ENCODE measurements around the gene OLFM1.
"Not testable (repeated sequence)": the region's sequence is repeated elsewhere in the genome, so short reads cannot be mapped to it uniquely, and the experiment has no call there.

OLFM1 gene

DNA sequence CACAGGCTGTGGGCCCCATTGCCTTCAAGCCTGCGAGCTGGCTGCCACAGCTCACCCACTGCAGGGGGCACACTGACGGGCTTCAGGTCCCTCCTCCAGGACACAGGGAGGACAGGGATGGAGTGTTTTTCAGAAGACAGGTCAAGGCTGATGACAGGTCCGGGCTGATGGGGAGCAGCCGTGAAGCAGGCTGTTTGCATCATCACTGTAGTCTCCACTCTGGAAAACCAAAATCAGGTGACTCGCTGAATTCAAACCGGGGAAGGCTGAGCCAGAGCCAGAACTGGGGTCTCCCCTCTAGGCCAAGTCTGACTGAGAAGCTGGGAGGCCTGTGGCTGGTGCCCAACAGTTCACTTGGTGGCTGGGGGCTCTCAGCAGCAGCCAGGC lies 48.5 kb downstream of the OLFM1 start:
- no peak for DNase-seq

DNA sequence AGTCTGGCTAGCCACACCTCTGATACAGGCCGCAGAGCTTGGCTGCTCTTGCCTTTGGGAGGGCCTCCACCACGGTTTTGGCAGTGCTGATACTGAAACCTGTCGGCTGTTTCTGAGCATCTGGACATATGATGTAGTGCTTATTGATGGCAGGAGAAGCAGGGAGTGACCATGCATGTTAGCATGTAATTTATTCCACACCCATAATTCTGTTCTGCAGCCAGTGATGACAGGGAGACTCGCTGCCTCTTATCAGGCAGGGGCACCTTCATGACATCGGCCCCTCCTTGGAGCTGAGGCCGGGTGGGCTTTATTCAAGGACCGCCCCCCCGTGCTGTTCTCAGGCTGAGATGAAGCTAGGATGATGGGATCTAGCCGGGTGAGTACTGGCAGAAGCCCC lies 49.0 kb downstream of the OLFM1 start:
- no peak for DNase-seq

DNA sequence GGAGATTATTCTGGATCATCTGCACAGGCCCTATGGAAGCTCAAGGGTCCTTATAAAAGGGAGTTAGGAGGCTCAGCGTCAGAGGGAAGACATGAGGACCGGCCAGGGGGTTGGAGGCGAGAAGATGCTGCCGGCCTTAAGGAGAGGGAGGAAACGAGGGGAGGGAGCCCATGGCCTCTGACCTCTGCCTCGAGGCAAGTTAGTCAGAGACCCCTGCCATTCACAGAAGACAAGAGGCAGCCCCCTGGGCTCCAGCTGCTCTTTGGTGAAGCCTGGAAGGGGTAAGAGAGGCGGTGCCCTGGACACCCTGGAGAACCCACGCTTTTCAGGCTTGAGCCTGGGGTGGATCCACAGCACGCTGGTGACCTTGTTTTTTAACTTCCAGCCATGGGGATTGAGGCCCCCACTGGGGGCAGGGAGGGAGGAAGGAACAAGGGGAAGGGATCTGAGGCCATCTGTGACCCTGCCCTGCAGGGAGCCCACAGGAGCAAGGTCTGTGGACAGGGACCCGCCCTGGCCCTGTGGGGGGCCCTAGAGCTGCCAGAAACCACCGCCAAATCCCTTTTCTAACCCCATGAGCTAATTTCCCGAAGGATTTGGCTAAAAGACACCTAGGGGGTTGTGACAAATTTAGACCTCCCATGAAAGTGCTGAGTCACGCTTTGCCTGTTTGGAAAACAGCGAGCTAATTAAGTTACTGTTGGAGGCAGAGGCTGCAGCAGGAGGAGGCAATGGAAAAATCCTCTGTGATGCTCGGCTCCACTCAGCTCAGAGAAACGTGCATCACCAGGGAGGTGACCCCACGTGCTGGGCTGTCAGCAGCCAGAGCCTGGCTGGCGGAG lies 49.7 kb downstream of the OLFM1 start:
- DNase-seq: no peak

- DNase-seq: no peak
Measured at GRCh38 chr9:135138078-135138855, 50.8 kb downstream of the OLFM1 start.

- DNase-seq: no peak
Measured at GRCh38 chr9:135139366-135139959, 52.0 kb downstream of the OLFM1 start.

GRCh38 chr9:135141183-135141774 lies 53.8 kb downstream of the OLFM1 start:
- DNase-seq: no peak

DNA sequence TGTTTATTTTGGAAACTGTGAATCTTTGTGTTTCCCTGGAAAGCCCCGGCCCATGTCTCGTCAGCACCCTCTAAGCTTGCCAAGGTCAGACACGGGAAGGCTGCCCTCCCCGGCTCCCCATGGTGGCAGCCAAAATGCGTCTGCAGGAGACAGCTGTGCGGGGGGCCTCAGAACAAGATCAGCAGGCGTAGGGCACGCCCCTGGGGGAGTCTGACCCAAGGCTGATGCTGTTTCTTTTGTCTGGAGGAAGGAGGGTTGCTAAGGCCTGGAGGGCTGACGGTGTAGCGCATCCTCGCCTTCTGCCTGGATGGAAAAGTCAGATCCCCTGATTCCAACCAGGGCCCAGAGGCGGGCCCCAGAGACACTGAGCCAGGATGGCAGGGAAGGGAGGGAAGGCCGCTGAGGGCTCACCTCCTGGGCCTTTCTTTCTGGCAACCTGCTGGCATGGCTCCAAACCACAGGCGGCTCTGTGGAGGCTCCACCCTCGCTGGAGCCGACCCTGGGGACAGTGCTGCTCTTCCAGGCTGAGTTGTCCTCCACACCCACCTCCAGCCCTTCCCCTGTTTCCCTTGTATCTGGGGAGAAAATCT lies 57.2 kb downstream of the OLFM1 start:
- DNase-seq: peak; percentile 12

GRCh38 chr9:135145312-135145711 lies 57.8 kb downstream of the OLFM1 start:
- no peak for DNase-seq

- DNase-seq: no peak
Measured at GRCh38 chr9:135146241-135146640, 58.8 kb downstream of the OLFM1 start.

DNA sequence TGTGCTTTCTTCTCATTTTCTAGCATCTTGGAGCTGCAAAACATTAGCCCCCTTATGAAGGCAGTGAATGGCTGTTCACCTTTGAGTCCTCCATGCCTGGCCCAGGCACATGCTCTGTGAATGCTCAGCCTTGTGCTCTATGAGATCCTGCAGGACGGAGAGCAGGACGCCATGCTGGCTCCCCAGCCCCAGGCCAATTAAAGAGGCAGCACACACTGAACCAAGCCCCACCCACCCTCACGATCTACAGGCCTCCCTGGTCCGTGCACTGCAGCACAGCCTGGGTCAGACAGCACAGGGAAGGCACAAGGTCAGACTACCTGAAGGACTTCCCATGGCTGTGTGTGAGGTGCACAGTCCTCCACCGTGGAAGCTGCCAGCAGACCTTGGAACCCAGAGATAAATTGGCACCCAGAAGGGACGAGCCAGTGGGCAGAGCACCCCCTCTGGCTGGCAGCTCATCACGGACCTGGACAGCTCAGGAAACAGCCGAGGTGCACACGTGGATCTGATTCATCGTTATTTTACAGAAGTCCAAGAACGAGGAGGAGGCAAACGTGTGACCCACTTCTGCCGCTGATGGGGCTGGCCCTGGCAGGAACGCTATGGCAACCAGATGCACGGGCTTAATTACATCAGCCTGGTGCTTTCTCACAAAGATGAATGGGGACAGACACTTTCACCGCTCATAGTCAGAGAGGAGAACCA lies 59.5 kb downstream of the OLFM1 start:
- DNase-seq: peak; percentile 75

DNA sequence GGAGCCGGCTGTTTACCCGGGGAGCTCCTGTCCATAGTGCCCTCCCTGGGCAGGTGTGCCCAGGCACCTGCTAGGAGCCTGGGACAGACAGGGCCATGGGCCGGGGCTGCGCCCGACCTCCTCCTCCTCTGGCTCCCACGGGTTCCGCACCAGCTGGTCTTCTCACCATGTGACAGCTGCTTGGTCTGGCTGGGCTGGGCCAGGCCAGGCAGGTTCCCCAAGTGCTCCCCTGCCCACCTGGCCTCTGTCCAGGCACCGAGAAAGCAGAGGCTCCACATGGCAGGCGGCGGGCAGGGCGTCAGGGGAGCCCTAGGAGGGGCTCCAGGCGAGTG lies 60.0 kb downstream of the OLFM1 start:
- DNase-seq: peak; percentile 75

DNA sequence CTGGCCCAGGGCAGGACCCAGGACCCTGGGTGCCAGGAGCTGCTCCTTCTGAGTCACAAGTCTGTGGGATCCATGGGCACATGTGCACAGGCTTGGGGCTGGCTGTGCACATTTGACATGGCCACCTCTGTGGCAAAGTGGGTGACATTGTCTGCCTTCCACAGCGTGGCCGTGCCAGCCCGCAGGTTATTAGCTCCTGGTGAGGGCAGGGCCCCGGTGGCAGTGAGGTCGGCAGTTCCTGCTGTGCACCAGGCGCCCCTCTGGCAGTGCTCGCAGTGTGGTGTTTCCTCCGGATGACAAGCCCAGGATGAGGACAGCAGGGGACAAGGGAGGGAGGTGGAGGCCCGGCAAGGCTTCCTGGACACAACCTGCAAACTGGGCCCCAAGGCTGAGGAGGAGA lies 60.5 kb downstream of the OLFM1 start:
- DNase-seq: no peak

DNA sequence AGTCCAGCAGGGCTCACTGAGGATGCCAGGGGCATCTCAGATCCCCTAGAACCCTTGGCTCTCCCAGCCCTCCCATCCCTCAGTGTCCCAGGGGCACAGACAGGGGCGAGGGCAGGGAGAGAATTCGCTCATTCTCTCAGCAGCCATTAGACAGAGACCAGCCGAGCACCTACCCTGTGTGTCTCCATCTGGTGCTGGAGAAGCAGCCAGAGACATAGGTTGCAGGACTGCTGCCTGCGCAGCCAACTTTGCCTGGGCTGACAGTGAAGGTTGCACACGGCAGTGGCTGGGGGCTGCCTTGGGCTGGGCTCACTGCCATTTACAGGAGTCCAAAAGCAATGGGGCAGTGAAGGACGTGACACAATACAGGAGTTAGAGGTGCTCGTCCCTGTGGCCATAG lies 60.9 kb downstream of the OLFM1 start:
- no peak for DNase-seq

- not testable (repeated sequence) for DNase-seq
Measured at GRCh38 chr9:135149901-135150300, 62.4 kb downstream of the OLFM1 start.

DNA sequence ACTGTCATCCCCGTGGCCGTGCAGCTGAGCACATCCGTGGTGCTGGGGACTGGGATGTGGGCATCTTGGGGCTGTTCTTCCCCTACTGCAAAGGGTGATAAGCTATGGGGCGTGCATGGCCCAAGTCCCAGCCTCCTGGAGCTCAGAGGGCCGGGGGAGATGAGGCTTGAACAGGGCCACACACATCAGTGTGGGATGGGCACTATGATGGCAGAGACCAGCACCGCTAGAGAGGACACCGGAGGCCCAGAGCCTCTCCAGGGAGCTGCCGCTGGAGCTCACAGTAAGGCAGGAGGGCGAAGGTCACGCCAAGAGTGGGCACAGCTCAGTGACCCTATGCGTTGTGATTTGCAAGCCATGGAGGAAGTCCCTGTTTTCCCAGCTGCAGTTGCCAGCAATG lies 63.5 kb downstream of the OLFM1 start:
- DNase-seq: no peak

DNA sequence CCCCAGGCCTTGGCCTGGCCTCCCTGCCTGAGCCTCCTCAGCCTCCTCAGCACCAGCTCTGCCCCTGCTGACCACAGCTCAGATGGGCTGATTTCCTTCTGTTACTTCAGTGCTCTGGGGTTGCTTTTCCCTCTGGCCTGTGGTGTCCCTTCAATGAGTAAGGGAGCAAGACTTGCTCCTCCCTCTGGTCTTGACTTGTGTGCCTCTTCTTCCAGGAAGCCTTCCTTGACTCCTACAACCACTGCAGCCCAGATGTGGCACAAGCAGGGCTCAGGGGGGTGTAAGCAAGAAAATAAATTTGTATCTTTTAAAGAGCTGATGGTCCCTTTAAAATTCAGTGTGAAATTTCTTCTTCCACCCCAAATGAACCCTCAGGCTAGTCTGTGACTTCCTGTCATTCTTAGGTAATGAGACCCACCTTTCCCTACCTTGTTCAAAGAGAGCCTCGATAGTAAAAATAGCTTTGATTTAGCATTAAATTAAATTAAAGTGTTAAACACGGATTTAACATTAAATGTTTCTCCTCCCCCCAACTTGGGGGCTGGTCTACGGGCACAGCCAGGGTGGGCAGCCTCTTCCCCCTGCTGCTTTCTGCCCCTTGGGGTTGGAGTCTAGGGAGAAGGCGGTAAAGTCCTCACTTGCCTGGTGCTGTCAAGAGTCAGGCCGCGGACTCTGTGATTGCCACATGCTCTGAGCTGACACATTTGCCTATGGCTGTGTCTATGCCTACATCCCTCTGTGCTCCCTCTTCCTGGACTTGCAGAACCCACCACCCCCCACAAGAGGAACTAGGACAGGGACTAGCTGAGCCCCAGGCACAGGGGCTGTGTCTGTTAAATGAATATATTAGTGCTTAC lies 64.5 kb downstream of the OLFM1 start:
- no peak for DNase-seq

DNA sequence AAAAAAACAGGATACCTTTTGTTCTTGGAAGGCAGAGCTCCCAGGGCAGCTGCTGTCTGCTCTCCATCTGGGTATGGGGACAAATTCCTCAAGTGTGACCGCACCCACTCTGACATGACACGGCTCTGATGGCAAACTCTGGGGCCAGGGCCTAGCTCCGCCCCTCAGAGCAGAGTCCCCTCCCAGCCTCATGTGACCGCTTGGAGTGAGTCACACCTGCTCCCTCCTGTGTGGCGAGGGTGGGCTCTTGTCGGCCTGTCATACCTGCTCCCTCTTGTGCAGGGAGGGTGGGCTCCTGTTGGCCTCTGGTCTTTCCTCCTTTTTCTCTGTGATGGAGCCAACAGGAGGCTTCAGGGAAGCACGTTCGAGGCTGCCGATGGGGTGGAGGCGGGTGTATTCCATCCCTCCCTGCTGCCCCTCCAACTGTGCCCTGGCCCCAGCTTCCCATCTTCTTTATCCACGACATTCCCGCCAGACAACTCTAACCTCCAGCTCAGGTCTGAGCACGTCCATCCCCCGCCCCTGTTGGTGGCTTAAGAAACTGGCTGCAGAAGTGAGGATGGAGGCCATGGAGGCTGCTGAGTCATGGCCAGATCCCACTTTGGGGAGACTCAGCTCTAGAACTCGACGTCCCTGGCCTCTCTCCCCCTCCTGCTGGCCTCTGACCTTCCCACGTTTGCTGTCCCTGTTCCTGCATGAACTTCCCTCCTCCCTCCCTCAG lies 65.3 kb downstream of the OLFM1 start:
- no peak for DNase-seq

DNA sequence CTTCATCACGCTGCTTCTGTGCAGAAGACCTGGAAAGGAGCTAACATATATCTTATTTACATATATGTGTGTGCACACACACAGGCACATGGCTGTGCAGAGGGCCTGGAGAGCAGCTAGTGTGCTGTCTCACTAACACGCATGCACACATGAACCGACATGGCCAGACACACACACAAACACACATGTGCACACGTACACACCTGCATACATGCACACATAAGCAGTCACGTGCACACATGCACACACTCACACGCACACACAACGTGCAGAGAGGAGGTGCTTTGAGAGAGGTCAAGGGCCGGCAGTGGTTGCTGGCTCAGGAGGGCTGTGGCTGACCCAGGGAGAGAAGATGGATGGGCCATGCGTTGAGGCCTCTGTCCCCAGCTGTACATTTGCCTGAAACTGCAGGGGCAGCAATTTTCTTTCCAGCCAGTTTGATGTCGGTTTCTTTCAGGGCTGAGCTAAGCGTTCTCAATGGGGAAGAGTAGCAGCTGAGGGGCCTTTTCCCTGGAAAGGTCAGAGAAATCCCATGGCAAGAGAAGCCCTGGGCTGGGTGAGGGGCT lies 66.7 kb downstream of the OLFM1 start:
- DNase-seq: no peak

DNA sequence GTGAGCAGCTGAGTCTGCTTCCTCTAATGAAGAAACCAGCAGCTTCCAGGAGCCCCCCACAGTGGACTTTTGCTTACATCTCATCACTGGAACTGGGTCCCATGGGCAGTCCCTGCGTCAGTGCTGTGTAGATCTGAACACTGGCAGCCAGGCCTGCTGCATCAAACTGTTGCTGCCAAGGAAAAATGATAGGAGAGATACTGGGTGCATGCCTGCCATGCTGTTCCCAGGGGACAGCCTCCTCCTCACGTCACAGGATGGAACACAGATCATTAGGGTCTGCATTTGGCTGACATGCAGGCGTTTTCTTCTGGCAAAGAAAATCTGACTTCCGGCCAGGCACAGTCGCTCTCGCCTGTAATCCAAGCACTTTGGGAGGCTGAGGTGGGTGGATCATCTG lies 67.9 kb downstream of the OLFM1 start:
- no peak for DNase-seq
